Stromal cell of bone marrow (primary cell): ENCODE results near the gene DENND1A.
"Not testable (repeated sequence)": the region's sequence is repeated elsewhere in the genome, so short reads cannot be mapped to it uniquely, and the experiment has no call there.

ENCODE experiments used
- DNase-seq: peaks from one replicate; pipeline ENCODE4 v3.0.0-alpha.2; 2012; ENCODE audit warnings: low read depth

The DENND1A gene, protein sequence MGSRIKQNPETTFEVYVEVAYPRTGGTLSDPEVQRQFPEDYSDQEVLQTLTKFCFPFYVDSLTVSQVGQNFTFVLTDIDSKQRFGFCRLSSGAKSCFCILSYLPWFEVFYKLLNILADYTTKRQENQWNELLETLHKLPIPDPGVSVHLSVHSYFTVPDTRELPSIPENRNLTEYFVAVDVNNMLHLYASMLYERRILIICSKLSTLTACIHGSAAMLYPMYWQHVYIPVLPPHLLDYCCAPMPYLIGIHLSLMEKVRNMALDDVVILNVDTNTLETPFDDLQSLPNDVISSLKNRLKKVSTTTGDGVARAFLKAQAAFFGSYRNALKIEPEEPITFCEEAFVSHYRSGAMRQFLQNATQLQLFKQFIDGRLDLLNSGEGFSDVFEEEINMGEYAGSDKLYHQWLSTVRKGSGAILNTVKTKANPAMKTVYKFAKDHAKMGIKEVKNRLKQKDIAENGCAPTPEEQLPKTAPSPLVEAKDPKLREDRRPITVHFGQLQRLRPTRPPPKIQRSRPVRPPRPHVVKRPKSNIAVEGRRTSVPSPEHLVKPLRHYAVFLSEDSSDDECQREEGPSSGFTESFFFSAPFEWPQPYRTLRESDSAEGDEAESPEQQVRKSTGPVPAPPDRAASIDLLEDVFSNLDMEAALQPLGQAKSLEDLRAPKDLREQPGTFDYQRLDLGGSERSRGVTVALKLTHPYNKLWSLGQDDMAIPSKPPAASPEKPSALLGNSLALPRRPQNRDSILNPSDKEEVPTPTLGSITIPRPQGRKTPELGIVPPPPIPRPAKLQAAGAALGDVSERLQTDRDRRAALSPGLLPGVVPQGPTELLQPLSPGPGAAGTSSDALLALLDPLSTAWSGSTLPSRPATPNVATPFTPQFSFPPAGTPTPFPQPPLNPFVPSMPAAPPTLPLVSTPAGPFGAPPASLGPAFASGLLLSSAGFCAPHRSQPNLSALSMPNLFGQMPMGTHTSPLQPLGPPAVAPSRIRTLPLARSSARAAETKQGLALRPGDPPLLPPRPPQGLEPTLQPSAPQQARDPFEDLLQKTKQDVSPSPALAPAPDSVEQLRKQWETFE

GRCh38 chr9:123929870-123930831 lies at the start of gene DENND1A:
TSS of gene DENND1A (minus strand) at chr9:123930126. CDS start at chr9:123929905, 221 bp downstream.
- peak; percentile 79 for DNase-seq

GRCh38 chr9:123978981-123979380 lies 49.1 kb upstream of the DENND1A start:
- no peak for DNase-seq

DNA sequence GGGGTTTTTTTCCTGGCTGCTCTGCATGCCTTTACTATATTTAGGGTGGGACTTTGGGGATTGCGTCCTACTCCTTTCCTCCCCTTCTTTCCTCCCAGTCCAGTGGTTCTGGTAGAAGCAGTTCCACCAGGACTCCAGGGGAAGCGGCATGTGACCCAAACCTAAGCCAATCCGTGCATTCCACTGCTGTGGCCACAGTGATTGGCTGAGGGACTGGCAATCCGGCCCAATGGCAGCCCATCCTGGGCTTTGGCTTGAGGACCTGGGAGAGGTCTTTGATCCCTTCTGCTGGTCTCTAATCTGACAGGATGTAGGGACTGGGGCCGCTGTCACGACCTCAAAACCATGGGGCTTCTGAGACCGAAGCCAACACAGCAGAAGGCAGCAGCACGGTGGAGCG lies 46.7 kb upstream of the DENND1A start:
- not testable (repeated sequence) for DNase-seq

DNA sequence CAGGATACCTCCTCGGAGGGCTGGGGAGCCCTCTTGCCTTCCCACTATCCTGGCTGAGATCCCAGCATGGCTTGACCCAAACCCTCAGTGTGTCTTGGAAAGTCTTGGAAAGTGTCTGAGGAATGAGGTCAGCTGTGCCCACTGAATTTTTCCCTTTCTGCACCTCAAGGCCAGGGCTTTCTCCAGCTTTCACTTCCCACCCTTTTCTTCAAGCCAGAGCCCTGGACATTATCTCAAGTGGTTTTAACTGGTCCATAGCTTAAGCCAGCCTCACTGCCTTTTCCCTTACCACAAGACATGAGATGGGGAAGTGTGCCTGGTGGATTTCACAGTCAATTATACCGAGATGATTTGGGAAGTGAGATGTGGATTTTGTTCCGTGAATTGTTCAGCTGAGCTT lies 45.9 kb upstream of the DENND1A start:
- DNase-seq: no peak

- DNase-seq: no peak
Measured at GRCh38 chr9:123974471-123974870, 44.5 kb upstream of the DENND1A start.

DNA sequence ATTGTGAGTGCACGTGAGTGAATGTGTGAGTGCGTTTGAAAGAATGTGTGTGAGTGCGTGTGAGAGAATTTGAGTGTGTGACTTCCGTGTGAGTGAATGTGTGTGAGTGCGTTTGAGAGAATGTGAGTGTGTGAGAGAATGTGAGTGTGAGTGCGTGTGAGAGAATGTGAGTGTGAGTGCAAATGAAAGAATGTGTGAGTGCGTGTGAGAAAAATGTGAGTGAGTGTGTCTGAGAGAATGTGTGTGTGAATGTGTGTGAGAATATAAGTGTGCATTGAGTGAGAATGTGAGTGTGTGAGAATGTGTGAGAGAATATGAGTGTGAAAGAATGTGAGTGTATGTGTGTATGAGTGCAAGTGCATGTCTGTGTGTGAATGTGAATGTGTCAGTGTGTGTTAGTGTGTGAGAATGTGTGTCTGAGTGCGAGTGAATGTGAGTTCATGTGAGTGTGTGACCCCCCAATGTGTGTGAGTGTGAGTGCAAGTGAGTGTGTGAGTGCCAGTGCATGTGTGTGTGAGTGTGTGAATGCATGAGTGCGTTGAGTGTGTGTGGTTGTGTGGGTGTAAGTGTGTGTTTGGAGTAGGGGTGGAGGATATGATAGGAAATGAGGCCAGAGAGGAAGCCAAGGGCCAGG lies 43.8 kb upstream of the DENND1A start:
- DNase-seq: no peak

- no peak for DNase-seq
Measured at GRCh38 chr9:123972618-123973017, 42.7 kb upstream of the DENND1A start.

GRCh38 chr9:123967323-123967722 lies 37.4 kb upstream of the DENND1A start:
- no peak for DNase-seq

DNA sequence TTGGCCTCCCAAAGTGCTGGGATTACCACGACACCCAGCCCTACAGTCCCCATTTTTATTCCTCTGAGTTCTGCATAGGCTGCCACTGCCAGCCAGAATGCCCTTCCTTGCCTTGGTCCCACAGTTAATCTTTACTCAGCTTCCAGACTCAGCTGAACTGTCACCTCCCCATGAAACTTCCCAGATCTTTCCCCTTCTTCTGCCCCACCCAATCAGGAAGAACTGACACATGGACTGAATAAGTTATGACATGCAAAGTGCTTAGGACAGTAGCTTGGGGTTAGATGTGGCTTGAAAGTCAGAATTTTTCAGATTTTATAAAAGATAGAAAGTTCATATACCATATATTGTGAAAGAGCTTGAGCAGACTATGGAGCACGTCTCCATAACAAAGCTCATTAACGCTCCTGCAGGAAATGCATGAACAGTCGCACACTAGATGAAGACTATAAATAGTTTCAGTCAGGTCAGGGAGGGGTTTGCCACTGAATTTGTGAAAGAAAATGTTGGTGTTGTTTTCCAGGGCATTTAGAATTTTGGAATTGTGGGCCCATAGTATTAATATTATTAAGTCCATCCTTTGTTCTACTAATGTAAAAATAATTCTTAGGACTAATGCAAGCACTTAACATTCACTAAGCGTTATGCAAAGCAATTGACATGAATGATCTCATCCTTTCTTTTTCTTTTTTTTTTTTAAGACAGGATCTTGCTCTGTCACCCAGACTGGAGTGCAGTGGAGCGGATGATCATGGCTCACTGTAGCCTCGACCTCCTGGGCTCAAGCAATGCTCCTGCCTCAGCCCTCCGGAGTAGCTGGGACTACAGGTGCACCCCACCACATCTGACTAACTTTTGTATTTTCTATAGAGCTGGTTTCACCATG lies 36.1 kb upstream of the DENND1A start:
- DNase-seq: no peak

DNA sequence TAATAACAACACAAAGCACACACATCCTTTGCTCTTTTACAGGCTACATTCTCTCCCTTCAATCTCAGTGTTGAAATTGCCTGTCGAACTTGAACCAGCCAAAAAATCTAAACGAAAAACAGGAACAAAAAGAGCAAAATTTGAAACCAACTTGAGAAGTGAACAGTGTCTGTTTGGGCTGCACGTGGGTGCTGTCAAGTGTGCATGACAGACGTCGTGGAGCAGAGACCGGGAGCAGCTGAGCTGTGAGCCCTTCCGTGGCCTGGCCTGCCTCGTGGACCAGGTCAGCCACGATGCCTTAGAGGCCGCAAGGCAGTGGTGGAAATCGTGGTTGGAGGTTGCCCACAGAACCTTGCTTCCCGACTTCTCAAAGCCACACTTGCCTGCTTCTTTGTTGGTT lies 34.8 kb upstream of the DENND1A start:
- DNase-seq: no peak

- no peak for DNase-seq
Measured at GRCh38 chr9:123960965-123961364, 31.0 kb upstream of the DENND1A start.

- no peak for DNase-seq
Measured at GRCh38 chr9:123960366-123960765, 30.4 kb upstream of the DENND1A start.

GRCh38 chr9:123959787-123960186 lies 29.9 kb upstream of the DENND1A start:
- no peak for DNase-seq

DNA sequence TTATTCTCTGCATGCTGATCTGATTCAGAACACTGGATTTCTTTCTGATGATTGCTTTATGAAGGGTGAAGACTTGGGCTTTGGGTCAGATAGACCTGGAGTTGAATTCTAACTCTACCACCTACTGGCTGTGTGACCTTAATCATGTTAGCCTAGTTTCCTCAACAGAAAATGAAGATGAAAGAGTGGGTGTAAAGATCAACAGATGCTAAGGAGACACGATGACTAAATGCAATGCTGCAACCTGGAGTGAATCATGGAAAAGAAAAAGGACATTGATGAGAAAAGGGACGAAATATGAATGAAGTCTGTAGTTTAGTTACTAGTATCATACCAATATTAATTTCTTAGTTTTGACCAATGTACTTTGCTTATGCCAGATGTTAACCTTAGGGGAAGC lies 27.8 kb upstream of the DENND1A start:
- no peak for DNase-seq

GRCh38 chr9:123957168-123957721 lies 27.3 kb upstream of the DENND1A start:
- DNase-seq: no peak

DNA sequence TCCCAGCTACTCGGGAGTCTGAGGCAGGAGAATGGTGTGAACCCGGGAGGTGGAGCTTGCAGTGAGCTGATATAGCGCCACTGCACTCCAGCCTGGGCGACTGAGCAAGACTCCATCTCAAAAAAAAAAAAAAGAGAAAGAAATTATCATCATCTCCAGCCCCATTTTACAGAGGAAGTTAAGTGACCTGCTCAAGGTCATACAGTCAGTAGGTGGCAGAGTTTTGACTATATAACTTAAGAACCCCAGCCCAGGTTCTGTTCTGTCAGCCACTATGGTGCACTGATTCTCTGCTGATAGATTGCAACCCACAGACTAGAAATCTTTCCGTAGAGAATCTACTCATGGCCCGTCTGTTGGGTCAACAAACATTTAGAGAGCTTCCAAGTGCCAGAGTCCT lies 25.7 kb upstream of the DENND1A start:
- no peak for DNase-seq

DNA sequence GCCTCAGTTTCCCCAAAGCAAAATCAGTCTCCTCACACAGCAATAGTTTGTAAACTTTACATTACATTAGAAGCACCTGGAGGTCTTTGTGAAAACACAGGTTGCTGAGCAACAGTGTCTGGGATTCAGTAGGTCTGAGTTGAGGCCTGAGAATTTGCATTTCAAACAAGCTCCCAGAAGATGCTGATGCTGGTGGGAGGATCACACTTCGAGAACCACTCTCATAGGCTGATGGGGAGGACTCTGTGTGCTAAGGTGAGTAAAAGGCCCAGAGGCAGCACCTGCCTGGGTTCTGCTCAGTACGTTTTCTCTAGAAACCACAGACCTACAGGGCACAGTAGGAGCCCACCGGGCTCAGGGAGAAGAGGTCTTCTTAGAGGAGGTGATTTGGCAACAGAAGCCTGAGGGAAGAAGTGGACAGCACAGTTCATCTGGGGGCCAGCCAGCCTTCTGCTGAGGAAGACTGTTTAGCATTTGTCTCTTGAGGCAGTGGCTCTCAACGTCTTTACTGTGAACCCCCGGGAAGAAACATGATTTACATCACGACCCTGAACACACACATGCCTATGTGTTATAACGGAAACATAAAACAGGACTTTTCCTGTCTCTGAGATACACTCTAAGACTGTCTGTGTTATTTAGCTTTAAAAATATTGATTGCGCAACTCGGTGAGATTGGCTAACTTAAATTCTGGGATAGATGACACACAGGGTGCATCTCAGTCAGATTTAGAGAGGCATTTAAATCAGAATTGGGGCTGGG lies 24.8 kb upstream of the DENND1A start:
- DNase-seq: peak; percentile 13

GRCh38 chr9:123952641-123953495 lies 22.9 kb upstream of the DENND1A start:
- no peak for DNase-seq
